B cell (primary cell): ENCODE data around the gene PALM.
"Not testable (repeated sequence)": the region's sequence is repeated elsewhere in the genome, so short reads cannot be mapped to it uniquely, and the experiment has no call there.

ENCODE experiments used
- EZH2 ChIP-seq: IDR thresholded peaks from 2 replicates; pipeline ENCODE4 v1.6.1; 2012; ENCODE audit warnings: borderline replicate concordance, low read depth, mild to moderate bottlenecking, moderate library complexity, low read length; ENCODE audit not compliant: insufficient read depth, poor library complexity, severe bottlenecking
- TF ChIP-seq, protein P1 (sequence below): fragments of 200-600 bp; IDR thresholded peaks from one replicate; pipeline ENCODE4 v1.8.0; 2022; ENCODE audit warnings: antibody characterized with exemption, mild to moderate bottlenecking

DNA sequence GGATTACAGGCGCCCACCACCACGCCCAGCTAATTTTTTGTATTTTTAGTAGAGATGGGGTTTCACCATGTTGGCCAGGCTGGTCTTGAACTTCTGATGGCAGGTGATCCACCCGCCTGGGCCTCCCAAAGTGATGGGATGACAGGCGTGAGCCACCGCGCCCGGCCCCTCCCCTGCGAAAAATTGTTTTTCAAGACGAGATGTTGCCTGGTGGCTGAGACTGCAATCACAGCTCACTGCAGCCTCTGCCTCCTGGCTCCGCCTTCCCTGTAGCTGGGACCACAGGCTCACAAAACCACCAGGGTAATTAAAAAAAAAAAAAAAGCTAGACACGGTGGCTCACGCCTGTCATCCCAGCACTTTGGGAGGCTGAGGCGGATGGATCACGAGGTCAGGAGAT is 8.8 kb upstream of the PALM start:
- TF ChIP-seq, protein P1, sequence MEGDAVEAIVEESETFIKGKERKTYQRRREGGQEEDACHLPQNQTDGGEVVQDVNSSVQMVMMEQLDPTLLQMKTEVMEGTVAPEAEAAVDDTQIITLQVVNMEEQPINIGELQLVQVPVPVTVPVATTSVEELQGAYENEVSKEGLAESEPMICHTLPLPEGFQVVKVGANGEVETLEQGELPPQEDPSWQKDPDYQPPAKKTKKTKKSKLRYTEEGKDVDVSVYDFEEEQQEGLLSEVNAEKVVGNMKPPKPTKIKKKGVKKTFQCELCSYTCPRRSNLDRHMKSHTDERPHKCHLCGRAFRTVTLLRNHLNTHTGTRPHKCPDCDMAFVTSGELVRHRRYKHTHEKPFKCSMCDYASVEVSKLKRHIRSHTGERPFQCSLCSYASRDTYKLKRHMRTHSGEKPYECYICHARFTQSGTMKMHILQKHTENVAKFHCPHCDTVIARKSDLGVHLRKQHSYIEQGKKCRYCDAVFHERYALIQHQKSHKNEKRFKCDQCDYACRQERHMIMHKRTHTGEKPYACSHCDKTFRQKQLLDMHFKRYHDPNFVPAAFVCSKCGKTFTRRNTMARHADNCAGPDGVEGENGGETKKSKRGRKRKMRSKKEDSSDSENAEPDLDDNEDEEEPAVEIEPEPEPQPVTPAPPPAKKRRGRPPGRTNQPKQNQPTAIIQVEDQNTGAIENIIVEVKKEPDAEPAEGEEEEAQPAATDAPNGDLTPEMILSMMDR = not testable (repeated sequence)
- TF ChIP-seq EZH2 = not testable (repeated sequence)
